Measurements from ENCODE around the gene IER5. TPM values are rescaled to one million over a fixed set of nuclear protein-coding genes. Genes with fewer than 3 reads are reported as not detected.

The IER5 gene
- total and polyA plus RNA-seq, 9 of the 15 experiments (the other 6 are each of a cell fraction or from before 2014, with no cell fraction given): 2.4 to 32.1 (median 12.0) TPM

- TF ChIP-seq MNT (conservative IDR thresholded peaks at IDR 0.05): peak; percentile 38 to 46; a peak in 1 of 4 replicates
- no peak for TF ChIP-seq SNIP1 (IDR thresholded peaks at IDR 0.05; ENCODE audit: low read depth)
- no peak for TF ChIP-seq NFRKB (IDR thresholded peaks at IDR 0.05; ENCODE audit: low read depth)
- TF ChIP-seq MAFF (IDR thresholded peaks at IDR 0.05; ENCODE audit: low read length): peak; percentile 84
- TF ChIP-seq, protein P1, sequence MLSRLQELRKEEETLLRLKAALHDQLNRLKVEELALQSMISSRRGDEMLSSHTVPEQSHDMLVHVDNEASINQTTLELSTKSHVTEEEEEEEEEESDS (CRISPR knock-in tag; IDR thresholded peaks at IDR 0.05): no peak
- TF ChIP-seq, protein P2, sequence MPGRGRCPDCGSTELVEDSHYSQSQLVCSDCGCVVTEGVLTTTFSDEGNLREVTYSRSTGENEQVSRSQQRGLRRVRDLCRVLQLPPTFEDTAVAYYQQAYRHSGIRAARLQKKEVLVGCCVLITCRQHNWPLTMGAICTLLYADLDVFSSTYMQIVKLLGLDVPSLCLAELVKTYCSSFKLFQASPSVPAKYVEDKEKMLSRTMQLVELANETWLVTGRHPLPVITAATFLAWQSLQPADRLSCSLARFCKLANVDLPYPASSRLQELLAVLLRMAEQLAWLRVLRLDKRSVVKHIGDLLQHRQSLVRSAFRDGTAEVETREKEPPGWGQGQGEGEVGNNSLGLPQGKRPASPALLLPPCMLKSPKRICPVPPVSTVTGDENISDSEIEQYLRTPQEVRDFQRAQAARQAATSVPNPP (IDR thresholded peaks at IDR 0.05; ENCODE audit: borderline replicate concordance, insufficient read depth, insufficient read length): no peak
- no peak for TF ChIP-seq ZNF121 (CRISPR knock-in tag; conservative IDR thresholded peaks at IDR 0.05)
- TF ChIP-seq ZNF239 (CRISPR knock-in tag; IDR thresholded peaks at IDR 0.05): no peak
- peak; percentile 98 for TF ChIP-seq CTBP1 (IDR thresholded peaks at IDR 0.05; ENCODE audit: borderline replicate concordance)
- TF ChIP-seq HES1 (IDR thresholded peaks at IDR 0.05; ENCODE audit: low read depth): no peak
- no peak for TF ChIP-seq NFATC3 (IDR thresholded peaks at IDR 0.05)
- TF ChIP-seq FOXA1 (IDR thresholded peaks at IDR 0.05; ENCODE audit: borderline replicate concordance): no peak
- TF ChIP-seq SPI1 (IDR thresholded peaks at IDR 0.05; ENCODE audit: borderline replicate concordance, low read depth, low read length): no peak
- no peak for TF ChIP-seq MXD1 (CRISPR knock-in tag; IDR thresholded peaks at IDR 0.05; ENCODE audit: borderline replicate concordance, poor library complexity, severe bottlenecking)
- TF ChIP-seq TRIM28 (IDR thresholded peaks at IDR 0.05): no peak
- TF ChIP-seq, protein P3, sequence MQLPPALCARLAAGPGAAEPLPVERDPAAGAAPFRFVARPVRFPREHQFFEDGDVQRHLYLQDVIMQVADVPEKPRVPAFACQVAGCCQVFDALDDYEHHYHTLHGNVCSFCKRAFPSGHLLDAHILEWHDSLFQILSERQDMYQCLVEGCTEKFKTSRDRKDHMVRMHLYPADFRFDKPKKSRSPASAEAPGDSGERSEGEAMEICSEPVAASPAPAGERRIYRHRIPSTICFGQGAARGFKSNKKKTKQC (CRISPR knock-in tag; IDR thresholded peaks at IDR 0.05): no peak
- no peak for TF ChIP-seq PHF21A (IDR thresholded peaks at IDR 0.05; ENCODE audit: borderline replicate concordance, low read depth)
- no peak for TF ChIP-seq PHTF2 (CRISPR knock-in tag; IDR thresholded peaks at IDR 0.05)
- TF ChIP-seq, protein P4, sequence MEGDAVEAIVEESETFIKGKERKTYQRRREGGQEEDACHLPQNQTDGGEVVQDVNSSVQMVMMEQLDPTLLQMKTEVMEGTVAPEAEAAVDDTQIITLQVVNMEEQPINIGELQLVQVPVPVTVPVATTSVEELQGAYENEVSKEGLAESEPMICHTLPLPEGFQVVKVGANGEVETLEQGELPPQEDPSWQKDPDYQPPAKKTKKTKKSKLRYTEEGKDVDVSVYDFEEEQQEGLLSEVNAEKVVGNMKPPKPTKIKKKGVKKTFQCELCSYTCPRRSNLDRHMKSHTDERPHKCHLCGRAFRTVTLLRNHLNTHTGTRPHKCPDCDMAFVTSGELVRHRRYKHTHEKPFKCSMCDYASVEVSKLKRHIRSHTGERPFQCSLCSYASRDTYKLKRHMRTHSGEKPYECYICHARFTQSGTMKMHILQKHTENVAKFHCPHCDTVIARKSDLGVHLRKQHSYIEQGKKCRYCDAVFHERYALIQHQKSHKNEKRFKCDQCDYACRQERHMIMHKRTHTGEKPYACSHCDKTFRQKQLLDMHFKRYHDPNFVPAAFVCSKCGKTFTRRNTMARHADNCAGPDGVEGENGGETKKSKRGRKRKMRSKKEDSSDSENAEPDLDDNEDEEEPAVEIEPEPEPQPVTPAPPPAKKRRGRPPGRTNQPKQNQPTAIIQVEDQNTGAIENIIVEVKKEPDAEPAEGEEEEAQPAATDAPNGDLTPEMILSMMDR (IDR thresholded peaks at IDR 0.05 in 2 of 3, conservative IDR thresholded peaks at IDR 0.05 in 1 of 3; ENCODE audit: insufficient read depth in 2 of 3, low read depth in 1 of 3, low read length in 3 of 3): no peak
Measured at GRCh38 chr1:181112071-181112929, 23.8 kb downstream of the IER5 start (continued).
